GM12878 (cell line): ENCODE results near the gene KRTAP12-1. TPM values are rescaled to one million over a fixed set of nuclear protein-coding genes. Genes with fewer than 3 reads are reported as not detected.

Experiments used
- ATAC-seq: fragments of 200-7000 bp; cut with Tn5 transposase; 3 replicates; pipeline ENCODE4 v1.9.1; 2020; ENCODE audit warnings: mild to moderate bottlenecking, moderate library complexity
- BruUV-seq: library from RNA; stranded (reverse); fragments of 400-500 nt; replicated peaks from 2 replicates; lab custom pipeline; 2021; lab: Mats Ljungman, UMichigan
- CTCF ChIA-PET: fragments of 300-600 bp; sonication (Branson Sonifier 250); formaldehyde crosslinking; extraction: SDS; loops from one replicate; lab custom pipeline; 2021; ENCODE audit warnings: inconsistent platforms; lab: Yijun Ruan, JAX
- POLR2A ChIA-PET: fragments of 350-600 bp; formaldehyde crosslinking; extraction: SDS; loops from one replicate; lab custom pipeline; 2021; ENCODE audit warnings: inconsistent platforms; lab: Charles Lee
- RAD21 ChIA-PET: fragments of 300-600 bp; sonication (Branson Sonifier 250); formaldehyde crosslinking; loops from one replicate; lab custom pipeline; 2023; ENCODE audit warnings: antibody characterized with exemption; ENCODE audit not compliant: unreplicated experiment; lab: Charles Lee
- SMC1A ChIA-PET: fragments of 300-600 bp; sonication (Branson Sonifier 250); formaldehyde crosslinking; loops from one replicate; lab custom pipeline; 2023; ENCODE audit not compliant: unreplicated experiment, uncharacterized antibody; lab: Charles Lee
- DNase-seq: peaks from one replicate; pipeline ENCODE4 v3.0.0-alpha.2; 2011; ENCODE audit warnings: low read depth, low spot score
- FAIRE-seq: peaks from 3 replicates; lab custom pipeline; 2011; peaks lifted over from hg19 to GRCh38; lab: Jason Lieb, UNC
- H2AFZ ChIP-seq: 2 replicates; pipeline ENCODE4 v1.6.0; 2011; ENCODE audit warnings: low read depth, low read length, control low read depth; ENCODE audit not compliant: control insufficient read depth
- H3K27ac ChIP-seq: 2 replicates; pipeline ENCODE4 v1.5.1; 2011; ENCODE audit warnings: control low read depth; ENCODE audit not compliant: control insufficient read depth, insufficient read depth
- H3K27me3 ChIP-seq, 2 experiments: replicated peaks in 1 of 2; 2 replicates each; pipeline versions ENCODE4 v1.6.0 to v1.6.1; 2011; ENCODE audit warnings: low read length in 1 of 2; ENCODE audit not compliant: control insufficient read depth in 2 of 2, insufficient read depth in 2 of 2
- H3K36me3 ChIP-seq, 2 experiments: 2 replicates each; pipeline ENCODE4 v1.5.1; 2011; ENCODE audit warnings: low read length in 1 of 2; ENCODE audit not compliant: control insufficient read depth in 2 of 2, insufficient read depth in 2 of 2
- H3K4me1 ChIP-seq: 2 replicates; pipeline ENCODE4 v1.6.1; 2011; ENCODE audit warnings: mild to moderate bottlenecking, low read length, moderate library complexity, mixed read lengths; ENCODE audit not compliant: control insufficient read depth, insufficient read depth
- H3K4me2 ChIP-seq: 2 replicates; pipeline ENCODE4 v1.6.0; 2011; ENCODE audit warnings: control low read depth; ENCODE audit not compliant: control insufficient read depth, insufficient read depth
- H3K4me3 ChIP-seq: fragments of 200-600 bp; sonication (generic); 2 replicates; pipeline ENCODE4 v1.5.1; 2016
- H3K79me2 ChIP-seq: 2 replicates; pipeline ENCODE4 v1.6.0; 2011; ENCODE audit warnings: low read length; ENCODE audit not compliant: control insufficient read depth, insufficient read depth
- H3K9ac ChIP-seq: 2 replicates; pipeline ENCODE4 v1.8.0; 2011; ENCODE audit warnings: low read length, control low read depth, mixed read lengths; ENCODE audit not compliant: control insufficient read depth, insufficient read depth
- H3K9me3 ChIP-seq: replicated peaks from 3 replicates; pipeline ENCODE4 v1.5.1; 2011; ENCODE audit warnings: mild to moderate bottlenecking, low read length; ENCODE audit not compliant: control insufficient read depth, insufficient read depth
- H4K20me1 ChIP-seq: 2 replicates; pipeline ENCODE4 v1.6.0; 2011; ENCODE audit not compliant: control insufficient read depth, insufficient read depth
- CUX1 ChIP-seq: IDR thresholded peaks from 2 replicates; pipeline ENCODE4 v1.6.1; 2012; ENCODE audit warnings: improper control_type of control experiment, low read depth, low read length; ENCODE audit not compliant: insufficient replicate concordance
- EGR1 ChIP-seq, 2 experiments: IDR thresholded peaks; 1 replicate in 1 of 2; 2 replicates in 1 of 2; pipeline ENCODE4 v1.6.1; 2011 to 2012; ENCODE audit warnings: low read depth in 2 of 2, low read length in 2 of 2, borderline replicate concordance in 1 of 2, mild to moderate bottlenecking in 1 of 2, moderate library complexity in 1 of 2
- EZH2 ChIP-seq: IDR thresholded peaks from 2 replicates; pipeline ENCODE4 v1.6.1; 2012; ENCODE audit warnings: low read depth, mild to moderate bottlenecking, control low read depth, inconsistent platforms, low read length, borderline replicate concordance; ENCODE audit not compliant: control insufficient read depth
- FOXM1 ChIP-seq: IDR thresholded peaks from 2 replicates; pipeline ENCODE4 v1.6.1; 2012; ENCODE audit warnings: low read depth, mild to moderate bottlenecking, inconsistent platforms, low read length, moderate library complexity
- GABPA ChIP-seq: IDR thresholded peaks from 2 replicates; pipeline ENCODE4 v1.6.1; 2014; ENCODE audit warnings: antibody characterized with exemption, low read depth, mild to moderate bottlenecking, inconsistent platforms
- HSF1 ChIP-seq: fragments of 150-350 bp; IDR thresholded peaks from 2 replicates; pipeline ENCODE4 v1.6.1; 2014; ENCODE audit warnings: mild to moderate bottlenecking, low read depth, low read length
- IKZF2 ChIP-seq, 2 experiments: fragments of 450-650 bp; IDR thresholded peaks; 2 replicates each; pipeline ENCODE4 v1.6.1; 2017; ENCODE audit warnings: mild to moderate bottlenecking in 2 of 2, moderate library complexity in 2 of 2
- KAT2A ChIP-seq: conservative IDR thresholded peaks from 2 replicates; pipeline ENCODE4 v1.6.1; 2011; ENCODE audit warnings: low read depth, low read length; ENCODE audit not compliant: control insufficient read depth
- NFYB ChIP-seq: IDR thresholded peaks from 2 replicates; pipeline ENCODE4 v1.6.1; 2011; ENCODE audit warnings: low read depth, mild to moderate bottlenecking, low read length, improper control_type of control experiment, moderate library complexity; ENCODE audit not compliant: insufficient read depth
- PAX8 ChIP-seq: fragments of 450-650 bp; IDR thresholded peaks from 2 replicates; pipeline ENCODE4 v1.6.1; 2017; ENCODE audit warnings: mild to moderate bottlenecking, moderate library complexity
- RUNX3 ChIP-seq: IDR thresholded peaks from 2 replicates; pipeline ENCODE4 v1.6.1; 2012; ENCODE audit warnings: low read length, inconsistent platforms
- TARDBP ChIP-seq: IDR thresholded peaks from 2 replicates; pipeline ENCODE4 v1.6.1; 2016; ENCODE audit warnings: borderline replicate concordance
- TCF7 ChIP-seq: IDR thresholded peaks from 2 replicates; pipeline ENCODE4 v1.6.1; 2014; ENCODE audit warnings: antibody characterized with exemption, borderline replicate concordance
- YY1 ChIP-seq: IDR thresholded peaks from 2 replicates; pipeline ENCODE4 v1.6.1; 2011; ENCODE audit warnings: low read depth, mild to moderate bottlenecking, low read length
- WGBS: methylation state at CpG from one replicate; pipeline ENCODE4 v1.1.6; 2016; ENCODE audit warnings: low lambda C conversion rate; ENCODE audit not compliant: insufficient replicate concordance, insufficient coverage; ENCODE audit errors: missing lambda C conversion rate; 5-methylcytosine and 5-hydroxymethylcytosine counted together
- in situ Hi-C: fragments of 300-500 bp; cut with MboI; formaldehyde crosslinking; loops from 9 replicates; pipeline ENCODE4 v1.14.3; 2018; ENCODE audit warnings: mixed read lengths
- intact Hi-C: fragments of 100-400 bp; cut with micrococcal nuclease; formaldehyde crosslinking; loops from one replicate; pipeline ENCODE4 v1.14.2; 2022; ENCODE audit not compliant: unreplicated experiment
- polyA plus RNA-seq, 11 experiments: library from polyadenylated mRNA; depleted of rRNA in 4 of 11; unstranded in 6 of 11; stranded (reverse) in 5 of 11; fragments of >200 nt; fragmentation: Nextera tagmentation in 4 of 11; fragmentation: Illumina TruSeq in 1 of 11; extraction: Ambion mirVana in 4 of 11; extraction: Trizol in 1 of 11; gene quantifications; 1 replicate in 1 of 11; 2 replicates in 10 of 11; pipeline versions ENCODE4 v1.2.1 to v1.2.3, GENCODE V29; 2011 to 2016; ENCODE audit warnings: inconsistent platforms in 2 of 11, missing spikeins in 2 of 11, low read depth in 1 of 11
- total RNA-seq, 4 experiments: library from RNA; depleted of rRNA in 3 of 4; stranded (reverse); fragments of >200 nt in 3 of 4; fragmentation: Illumina TruSeq in 1 of 4; extraction: Trizol in 1 of 4; gene quantifications; 2 replicates each; pipeline versions ENCODE4 v1.2.1 to v1.2.3, GENCODE V29; 2013 to 2021

KRTAP12-1 gene
- total and polyA plus RNA-seq, 10 of the 15 experiments (the other 5 are each of a cell fraction or from before 2014, with no cell fraction given): not detected

GRCh38 chr21:44677881-44678280 lies 4.1 kb downstream of the KRTAP12-1 start:
- no peak overlapping the region for H3K4me2 ChIP-seq
- BruUV-seq: no TSS peak
- no peak overlapping the region for H3K4me3 ChIP-seq
- no peaks in the 10 kb centered on the region; a peak in 1 of 4 replicates for H3K27me3 ChIP-seq
- no peaks in the 10 kb centered on the region for H3K36me3 ChIP-seq
- no peak overlapping the region for H3K9ac ChIP-seq
- 69% methylated on average over 13 of the region's 13 CpGs for WGBS
- DNase-seq: no peak
- ChIA-PET POLR2A (no interaction called here), CTCF (no interaction called here), SMC1A (no interaction called here), RAD21 (no interaction called here)
- TF ChIP-seq PAX8: no peak
- no peak for TF ChIP-seq YY1
- TF ChIP-seq NFYB: no peak
- no peak for TF ChIP-seq EZH2
- TF ChIP-seq GABPA: no peak
- no peak for TF ChIP-seq FOXM1
- no peak for TF ChIP-seq TCF7
- no peak for TF ChIP-seq EGR1 (IDR thresholded peaks at IDR 0.05; ENCODE audit: borderline replicate concordance in 1 of 2, low read depth in 2 of 2, low read length in 2 of 2)
- no peak for TF ChIP-seq KAT2A
- no peak for TF ChIP-seq HSF1
- TF ChIP-seq IKZF2 (IDR thresholded peaks at IDR 0.05): no peak
- TF ChIP-seq TARDBP: no peak
- no peak for TF ChIP-seq CUX1
- no peak for TF ChIP-seq RUNX3
- no peaks in the 10 kb centered on the region for H3K9me3 ChIP-seq
- ATAC-seq: no peak
- intact Hi-C loops: no loop called here
- no peak overlapping the region for H3K27ac ChIP-seq
- H4K20me1 ChIP-seq: no peaks in the 10 kb centered on the region
- no peak overlapping the region for H2AFZ ChIP-seq
- no peaks in the 10 kb centered on the region for H3K4me1 ChIP-seq
- no peak for FAIRE-seq
- H3K79me2 ChIP-seq: no peaks in the 10 kb centered on the region
- in situ Hi-C loops: no loop called here
